GM23338 (cell line): ENCODE results near the gene DCAF5.

Experiments
- CREB1 ChIP-seq: fragments of 250-450 bp; sonication (Bioruptor Pico); IDR thresholded peaks from 2 replicates; pipeline ENCODE4 v1.5.0; 2020; ENCODE audit warnings: low read depth, mild to moderate bottlenecking, moderate library complexity
- CTCF ChIP-seq, 2 experiments: fragments of 200-600 bp in 1 of 2; sonication (generic) in 1 of 2; conservative IDR thresholded peaks; 2 replicates each; pipeline versions ENCODE4 v1.5.1 to v1.6.1; 2016 to 2017; ENCODE audit warnings: antibody characterized with exemption in 2 of 2, low read depth in 2 of 2, mild to moderate bottlenecking in 2 of 2, moderate library complexity in 1 of 2
- EZH2 ChIP-seq: fragments of 200-600 bp; sonication (generic); IDR thresholded peaks from one replicate; pipeline ENCODE4 v1.8.0; 2017; ENCODE audit warnings: antibody characterized with exemption, mild to moderate bottlenecking, low read depth; ENCODE audit not compliant: unreplicated experiment
- EZH2phosphoT487 ChIP-seq: fragments of 200-600 bp; sonication (generic); IDR thresholded peaks from one replicate; pipeline ENCODE4 v1.8.1; 2018; ENCODE audit warnings: antibody characterized with exemption; ENCODE audit not compliant: unreplicated experiment
- POLR2AphosphoS5 ChIP-seq: IDR thresholded peaks from 2 replicates; pipeline ENCODE4 v1.6.1; 2016; ENCODE audit warnings: antibody characterized with exemption, low read depth
- ZNF114 ChIP-seq: fragments of 250-450 bp; sonication (Bioruptor Pico); IDR thresholded peaks from 2 replicates; pipeline ENCODE4 v1.5.0; 2020; ENCODE audit warnings: mild to moderate bottlenecking, moderate library complexity
- TF ChIP-seq, protein P1 (sequence below): IDR thresholded peaks from 2 replicates; pipeline ENCODE4 v1.6.1; 2016; ENCODE audit warnings: antibody characterized with exemption
- TF ChIP-seq, protein P2 (sequence below): IDR thresholded peaks from one replicate; pipeline ENCODE4 v1.6.1; 2018; ENCODE audit warnings: antibody characterized with exemption; ENCODE audit not compliant: unreplicated experiment
- TF ChIP-seq, protein P3 (sequence below): fragments of 250-450 bp; sonication (Bioruptor Pico); IDR thresholded peaks from 2 replicates; pipeline ENCODE4 v1.5.0; 2020; ENCODE audit warnings: mild to moderate bottlenecking, moderate library complexity

DNA sequence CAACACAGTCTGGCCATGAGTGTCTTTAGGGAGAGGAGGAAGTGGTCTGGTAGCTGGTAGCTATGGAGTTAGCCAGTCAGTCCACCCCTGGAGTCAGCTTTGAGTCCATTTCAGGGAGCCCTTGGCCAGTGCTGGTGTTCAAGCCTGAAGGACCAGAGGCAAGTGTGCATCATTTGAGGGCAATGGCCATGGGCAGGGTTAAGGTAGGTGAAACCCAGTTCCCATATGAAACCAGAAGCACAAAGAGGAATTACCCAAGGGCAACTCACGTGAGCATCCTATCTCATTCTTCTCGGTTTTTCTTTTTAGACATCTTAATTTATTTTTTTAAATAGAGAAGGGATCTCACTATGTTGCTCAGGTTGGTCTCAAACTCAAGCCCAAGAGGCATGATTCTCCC lies 112.6 kb downstream of the DCAF5 start:
- no peak for TF ChIP-seq CTCF (conservative IDR thresholded peaks at IDR 0.05; ENCODE audit: low read depth in 2 of 2)
- TF ChIP-seq EZH2, result no peak
- no peak for TF ChIP-seq EZH2phosphoT487
- TF ChIP-seq, protein P1, sequence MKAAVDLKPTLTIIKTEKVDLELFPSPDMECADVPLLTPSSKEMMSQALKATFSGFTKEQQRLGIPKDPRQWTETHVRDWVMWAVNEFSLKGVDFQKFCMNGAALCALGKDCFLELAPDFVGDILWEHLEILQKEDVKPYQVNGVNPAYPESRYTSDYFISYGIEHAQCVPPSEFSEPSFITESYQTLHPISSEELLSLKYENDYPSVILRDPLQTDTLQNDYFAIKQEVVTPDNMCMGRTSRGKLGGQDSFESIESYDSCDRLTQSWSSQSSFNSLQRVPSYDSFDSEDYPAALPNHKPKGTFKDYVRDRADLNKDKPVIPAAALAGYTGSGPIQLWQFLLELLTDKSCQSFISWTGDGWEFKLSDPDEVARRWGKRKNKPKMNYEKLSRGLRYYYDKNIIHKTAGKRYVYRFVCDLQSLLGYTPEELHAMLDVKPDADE, result no peak
- TF ChIP-seq POLR2AphosphoS5, result no peak
- TF ChIP-seq, protein P2, sequence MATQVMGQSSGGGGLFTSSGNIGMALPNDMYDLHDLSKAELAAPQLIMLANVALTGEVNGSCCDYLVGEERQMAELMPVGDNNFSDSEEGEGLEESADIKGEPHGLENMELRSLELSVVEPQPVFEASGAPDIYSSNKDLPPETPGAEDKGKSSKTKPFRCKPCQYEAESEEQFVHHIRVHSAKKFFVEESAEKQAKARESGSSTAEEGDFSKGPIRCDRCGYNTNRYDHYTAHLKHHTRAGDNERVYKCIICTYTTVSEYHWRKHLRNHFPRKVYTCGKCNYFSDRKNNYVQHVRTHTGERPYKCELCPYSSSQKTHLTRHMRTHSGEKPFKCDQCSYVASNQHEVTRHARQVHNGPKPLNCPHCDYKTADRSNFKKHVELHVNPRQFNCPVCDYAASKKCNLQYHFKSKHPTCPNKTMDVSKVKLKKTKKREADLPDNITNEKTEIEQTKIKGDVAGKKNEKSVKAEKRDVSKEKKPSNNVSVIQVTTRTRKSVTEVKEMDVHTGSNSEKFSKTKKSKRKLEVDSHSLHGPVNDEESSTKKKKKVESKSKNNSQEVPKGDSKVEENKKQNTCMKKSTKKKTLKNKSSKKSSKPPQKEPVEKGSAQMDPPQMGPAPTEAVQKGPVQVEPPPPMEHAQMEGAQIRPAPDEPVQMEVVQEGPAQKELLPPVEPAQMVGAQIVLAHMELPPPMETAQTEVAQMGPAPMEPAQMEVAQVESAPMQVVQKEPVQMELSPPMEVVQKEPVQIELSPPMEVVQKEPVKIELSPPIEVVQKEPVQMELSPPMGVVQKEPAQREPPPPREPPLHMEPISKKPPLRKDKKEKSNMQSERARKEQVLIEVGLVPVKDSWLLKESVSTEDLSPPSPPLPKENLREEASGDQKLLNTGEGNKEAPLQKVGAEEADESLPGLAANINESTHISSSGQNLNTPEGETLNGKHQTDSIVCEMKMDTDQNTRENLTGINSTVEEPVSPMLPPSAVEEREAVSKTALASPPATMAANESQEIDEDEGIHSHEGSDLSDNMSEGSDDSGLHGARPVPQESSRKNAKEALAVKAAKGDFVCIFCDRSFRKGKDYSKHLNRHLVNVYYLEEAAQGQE, result no peak
- no peak for TF ChIP-seq CREB1 (CRISPR knock-in tag)
- no peak for TF ChIP-seq ZNF114 (CRISPR knock-in tag)
- TF ChIP-seq, protein P3, sequence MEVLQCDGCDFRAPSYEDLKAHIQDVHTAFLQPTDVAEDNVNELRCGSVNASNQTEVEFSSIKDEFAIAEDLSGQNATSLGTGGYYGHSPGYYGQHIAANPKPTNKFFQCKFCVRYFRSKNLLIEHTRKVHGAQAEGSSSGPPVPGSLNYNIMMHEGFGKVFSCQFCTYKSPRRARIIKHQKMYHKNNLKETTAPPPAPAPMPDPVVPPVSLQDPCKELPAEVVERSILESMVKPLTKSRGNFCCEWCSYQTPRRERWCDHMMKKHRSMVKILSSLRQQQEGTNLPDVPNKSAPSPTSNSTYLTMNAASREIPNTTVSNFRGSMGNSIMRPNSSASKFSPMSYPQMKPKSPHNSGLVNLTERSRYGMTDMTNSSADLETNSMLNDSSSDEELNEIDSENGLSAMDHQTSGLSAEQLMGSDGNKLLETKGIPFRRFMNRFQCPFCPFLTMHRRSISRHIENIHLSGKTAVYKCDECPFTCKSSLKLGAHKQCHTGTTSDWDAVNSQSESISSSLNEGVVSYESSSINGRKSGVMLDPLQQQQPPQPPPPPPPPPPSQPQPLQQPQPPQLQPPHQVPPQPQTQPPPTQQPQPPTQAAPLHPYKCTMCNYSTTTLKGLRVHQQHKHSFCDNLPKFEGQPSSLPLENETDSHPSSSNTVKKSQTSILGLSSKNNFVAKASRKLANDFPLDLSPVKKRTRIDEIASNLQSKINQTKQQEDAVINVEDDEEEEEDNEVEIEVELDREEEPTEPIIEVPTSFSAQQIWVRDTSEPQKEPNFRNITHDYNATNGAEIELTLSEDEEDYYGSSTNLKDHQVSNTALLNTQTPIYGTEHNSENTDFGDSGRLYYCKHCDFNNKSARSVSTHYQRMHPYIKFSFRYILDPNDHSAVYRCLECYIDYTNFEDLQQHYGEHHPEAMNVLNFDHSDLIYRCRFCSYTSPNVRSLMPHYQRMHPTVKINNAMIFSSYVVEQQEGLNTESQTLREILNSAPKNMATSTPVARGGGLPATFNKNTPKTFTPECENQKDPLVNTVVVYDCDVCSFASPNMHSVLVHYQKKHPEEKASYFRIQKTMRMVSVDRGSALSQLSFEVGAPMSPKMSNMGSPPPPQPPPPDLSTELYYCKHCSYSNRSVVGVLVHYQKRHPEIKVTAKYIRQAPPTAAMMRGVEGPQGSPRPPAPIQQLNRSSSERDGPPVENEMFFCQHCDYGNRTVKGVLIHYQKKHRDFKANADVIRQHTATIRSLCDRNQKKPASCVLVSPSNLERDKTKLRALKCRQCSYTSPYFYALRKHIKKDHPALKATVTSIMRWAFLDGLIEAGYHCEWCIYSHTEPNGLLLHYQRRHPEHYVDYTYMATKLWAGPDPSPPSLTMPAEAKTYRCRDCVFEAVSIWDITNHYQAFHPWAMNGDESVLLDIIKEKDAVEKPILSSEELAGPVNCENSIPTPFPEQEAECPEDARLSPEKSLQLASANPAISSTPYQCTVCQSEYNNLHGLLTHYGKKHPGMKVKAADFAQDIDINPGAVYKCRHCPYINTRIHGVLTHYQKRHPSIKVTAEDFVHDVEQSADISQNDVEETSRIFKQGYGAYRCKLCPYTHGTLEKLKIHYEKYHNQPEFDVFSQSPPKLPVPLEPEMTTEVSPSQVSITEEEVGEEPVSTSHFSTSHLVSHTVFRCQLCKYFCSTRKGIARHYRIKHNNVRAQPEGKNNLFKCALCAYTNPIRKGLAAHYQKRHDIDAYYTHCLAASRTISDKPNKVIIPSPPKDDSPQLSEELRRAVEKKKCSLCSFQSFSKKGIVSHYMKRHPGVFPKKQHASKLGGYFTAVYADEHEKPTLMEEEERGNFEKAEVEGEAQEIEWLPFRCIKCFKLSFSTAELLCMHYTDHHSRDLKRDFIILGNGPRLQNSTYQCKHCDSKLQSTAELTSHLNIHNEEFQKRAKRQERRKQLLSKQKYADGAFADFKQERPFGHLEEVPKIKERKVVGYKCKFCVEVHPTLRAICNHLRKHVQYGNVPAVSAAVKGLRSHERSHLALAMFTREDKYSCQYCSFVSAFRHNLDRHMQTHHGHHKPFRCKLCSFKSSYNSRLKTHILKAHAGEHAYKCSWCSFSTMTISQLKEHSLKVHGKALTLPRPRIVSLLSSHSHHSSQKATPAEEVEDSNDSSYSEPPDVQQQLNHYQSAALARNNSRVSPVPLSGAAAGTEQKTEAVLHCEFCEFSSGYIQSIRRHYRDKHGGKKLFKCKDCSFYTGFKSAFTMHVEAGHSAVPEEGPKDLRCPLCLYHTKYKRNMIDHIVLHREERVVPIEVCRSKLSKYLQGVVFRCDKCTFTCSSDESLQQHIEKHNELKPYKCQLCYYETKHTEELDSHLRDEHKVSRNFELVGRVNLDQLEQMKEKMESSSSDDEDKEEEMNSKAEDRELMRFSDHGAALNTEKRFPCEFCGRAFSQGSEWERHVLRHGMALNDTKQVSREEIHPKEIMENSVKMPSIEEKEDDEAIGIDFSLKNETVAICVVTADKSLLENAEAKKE, result no peak
